ENCODE results near the gene ZNF699.
"Not testable (repeated sequence)": the region's sequence is repeated elsewhere in the genome, so short reads cannot be mapped to it uniquely, and the experiment has no call there.

The ZNF699 gene

DNA sequence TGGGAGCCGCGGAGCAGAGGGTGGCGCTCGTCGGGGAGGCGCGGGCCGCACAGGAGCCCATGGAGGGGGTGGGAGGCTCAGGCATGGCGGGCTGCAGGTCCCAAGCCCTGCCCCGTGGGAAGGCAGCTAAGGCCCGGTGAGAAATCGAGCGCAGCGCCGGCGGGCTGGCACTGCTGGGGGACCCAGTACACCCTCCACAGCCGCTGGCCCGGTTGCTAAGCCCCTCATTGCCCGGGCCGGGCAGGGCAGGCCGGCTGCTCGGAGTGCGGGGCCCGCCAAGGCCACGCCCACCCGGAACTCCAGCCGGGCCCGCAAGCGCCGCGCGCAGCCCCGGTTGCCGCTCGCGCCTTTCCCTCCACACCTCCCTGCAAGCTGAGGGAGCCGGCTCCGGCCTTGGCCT, 26.2 kb downstream of the ZNF699 start:
- DNase-seq, result not testable (repeated sequence)

DNA sequence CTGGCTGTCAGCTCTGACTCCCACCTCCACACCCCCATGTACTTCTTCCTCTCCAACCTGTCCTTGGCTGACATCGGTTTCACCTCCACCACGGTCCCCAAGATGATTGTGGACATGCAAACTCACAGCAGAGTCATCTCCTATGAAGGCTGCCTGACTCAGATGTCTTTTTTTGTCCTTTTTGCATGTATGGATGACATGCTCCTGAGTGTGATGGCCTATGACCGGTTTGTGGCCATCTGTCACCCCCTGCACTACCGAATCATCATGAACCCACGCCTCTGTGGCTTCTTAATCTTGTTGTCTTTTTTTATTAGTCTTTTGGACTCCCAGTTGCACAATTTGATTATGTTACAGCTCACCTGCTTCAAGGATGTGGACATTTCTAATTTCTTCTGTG, 58.4 kb downstream of the ZNF699 start:
- no peak for DNase-seq

DNA sequence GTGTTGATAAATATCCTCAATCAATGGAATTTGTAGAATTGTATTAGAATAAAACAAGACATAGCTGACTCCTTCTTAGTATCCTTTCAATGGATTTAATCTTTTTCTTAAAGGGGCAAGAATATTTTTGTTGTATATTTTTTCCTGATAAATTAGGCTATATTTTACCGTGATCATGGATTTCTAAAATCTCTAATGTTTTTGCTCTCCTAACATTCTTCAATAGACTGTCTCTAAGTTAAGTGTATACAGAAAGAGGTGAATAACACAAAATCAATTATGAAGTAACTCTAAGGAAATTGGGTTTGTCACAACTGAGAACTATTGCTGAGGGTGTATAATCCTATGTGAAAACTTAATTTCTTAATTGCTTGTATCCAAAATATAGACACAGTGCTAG, 59.0 kb downstream of the ZNF699 start, which contains the start of gene OR7E24:
Gene OR7E24, plus strand, starts transcription at position 301 of the 400 bp plus-strand sequence. CDS start 114 bp downstream, outside the sequence.
- no peak for DNase-seq

All from NCI-H526 (cell line).